Activated T-helper 17 cell treated with anti-CD3 and anti-CD28 coated beads, Interleukin-2, amount 50 U/mL, for 72 hours (primary cell): Measurements from ENCODE around the gene MYBPC2. TPM values are rescaled to one million over a fixed set of nuclear protein-coding genes. Genes with fewer than 3 reads are reported as not detected.
"Not testable (repeated sequence)": the region's sequence is repeated elsewhere in the genome, so short reads cannot be mapped to it uniquely, and the experiment has no call there.

Experiments used
- ATAC-seq: fragments of 150-1000 bp; cut with Tn5 transposase; replicated peaks from 2 replicates; pipeline ENCODE4 v1.10.0; 2021; ENCODE audit warnings: mild to moderate bottlenecking, moderate library complexity
- H3K27ac Mint-ChIP-seq: one replicate; pipeline ENCODE4 v1.8.0; 2022; ENCODE audit warnings: mixed read lengths
- H3K27me3 Mint-ChIP-seq: one replicate; pipeline ENCODE4 v1.8.0; 2022; ENCODE audit warnings: mixed read lengths
- H3K36me3 Mint-ChIP-seq: one replicate; pipeline ENCODE4 v1.8.0; 2022; ENCODE audit warnings: low read depth, mild to moderate bottlenecking, mixed read lengths
- H3K4me1 Mint-ChIP-seq: one replicate; pipeline ENCODE4 v1.8.0; 2022; ENCODE audit warnings: mixed read lengths
- H3K4me3 Mint-ChIP-seq: one replicate; pipeline ENCODE4 v1.8.0; 2022; ENCODE audit warnings: mild to moderate bottlenecking, mixed read lengths
- H3K9me3 Mint-ChIP-seq: one replicate; pipeline ENCODE4 v1.8.0; 2022; ENCODE audit warnings: mixed read lengths
- total RNA-seq, 2 donors: library from RNA; stranded (reverse); gene quantifications; one replicate each; pipeline ENCODE4 v1.2.3, GENCODE V29; 2022

MYBPC2 gene
- total RNA-seq, 2 donors from 2014 or later: 0.28 to 4.6 TPM

DNA sequence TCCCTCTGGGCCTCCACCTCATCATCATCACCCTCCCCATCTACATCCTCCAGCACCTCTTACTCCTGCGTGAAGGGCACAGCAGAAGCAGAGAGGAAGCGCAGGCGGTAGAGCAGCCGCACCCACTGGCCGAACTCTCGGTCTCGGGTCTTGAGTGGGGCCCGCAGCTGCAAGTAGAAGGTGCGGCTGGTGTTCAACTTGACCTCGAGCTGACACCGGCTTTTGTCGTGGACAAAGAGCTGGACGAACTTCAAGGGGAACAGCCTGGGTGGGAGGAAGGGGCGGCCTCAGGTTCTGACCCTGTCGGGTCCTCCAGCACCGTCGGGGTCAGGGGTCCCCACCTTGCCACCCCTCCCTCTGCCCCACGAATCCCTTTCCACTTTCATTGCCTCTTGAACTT is 34.9 kb downstream of the MYBPC2 start:
- no peak overlapping the region for H3K27ac Mint-ChIP-seq
- H3K9me3 Mint-ChIP-seq: no peaks in the 10 kb centered on the region
- H3K4me1 Mint-ChIP-seq: no peaks in the 10 kb centered on the region
- H3K36me3 Mint-ChIP-seq: no peaks in the 10 kb centered on the region
- peaks cover 7% of the 10 kb centered on the region for H3K27me3 Mint-ChIP-seq
- no peak overlapping the region for H3K4me3 Mint-ChIP-seq
- no peak for ATAC-seq

GRCh38 chr19:50468818-50469217 is 36.1 kb downstream of the MYBPC2 start:
- Mint-ChIP-seq H3K4me1 (no peaks in the 10 kb centered on the region), H3K27ac (peak overlapping the region; percentile 18), H3K9me3 (no peaks in the 10 kb centered on the region), H3K4me3 (no peak overlapping the region), H3K36me3 (no peaks in the 10 kb centered on the region), H3K27me3 (peaks cover 3% of the 10 kb centered on the region)
- no peak for ATAC-seq

DNA sequence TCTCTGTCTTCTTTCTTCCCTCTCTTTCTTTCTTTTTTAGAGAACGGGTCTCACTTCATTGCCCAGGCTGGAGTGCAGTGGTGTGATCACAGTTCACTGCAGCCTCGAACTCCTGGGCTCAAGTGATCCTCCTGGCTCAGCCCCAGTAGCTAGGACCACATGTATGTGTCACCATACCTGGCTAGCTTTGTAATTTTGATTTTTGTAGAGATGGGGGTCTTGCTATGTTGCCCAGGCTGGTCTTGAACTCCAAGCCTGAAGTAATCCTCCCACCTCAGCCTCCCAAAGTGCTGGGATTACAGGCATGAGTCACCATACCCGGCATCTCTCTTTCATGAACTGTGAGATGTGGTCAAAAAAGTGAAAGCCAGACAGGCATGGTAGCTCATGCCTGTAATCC is 40.6 kb downstream of the MYBPC2 start:
- H3K4me1 Mint-ChIP-seq: peaks cover 12% of the 10 kb centered on the region
- H3K27ac Mint-ChIP-seq: peak overlapping the region; percentile 48
- not testable (repeated sequence) for H3K27me3 Mint-ChIP-seq, ATAC-seq, H3K9me3 Mint-ChIP-seq, H3K4me3 Mint-ChIP-seq
- peaks cover 24% of the 10 kb centered on the region for H3K36me3 Mint-ChIP-seq

GRCh38 chr19:50475101-50475568 is 42.4 kb downstream of the MYBPC2 start:
- no peaks in the 10 kb centered on the region for H3K27me3 Mint-ChIP-seq

DNA sequence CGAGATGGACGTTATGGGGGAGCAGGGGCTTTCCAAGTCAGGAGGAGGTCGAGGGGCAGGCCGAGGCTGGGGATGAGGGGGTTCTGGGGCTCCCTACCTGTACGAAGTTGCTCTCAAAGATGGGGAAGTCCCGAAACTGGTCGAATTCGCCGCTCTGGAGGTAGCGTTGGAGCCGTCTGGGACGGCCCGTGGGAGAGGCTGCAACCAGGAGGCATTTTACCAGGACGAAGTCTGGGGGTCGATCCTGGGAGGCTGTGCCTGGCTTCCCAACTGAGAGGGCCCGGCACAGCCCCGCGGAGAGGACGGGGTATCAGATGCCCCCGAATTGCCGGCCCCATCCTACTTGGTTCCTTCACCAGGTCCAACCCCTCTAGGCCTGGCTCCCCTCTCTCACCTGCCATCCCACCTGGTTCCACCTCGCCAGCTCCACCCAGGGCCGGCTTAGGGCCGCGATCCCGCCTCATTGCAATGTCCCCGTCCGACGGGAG is 43.1 kb downstream of the MYBPC2 start:
- peaks cover 12% of the 10 kb centered on the region for H3K4me1 Mint-ChIP-seq
- peak overlapping the region; percentile 99 for H3K4me3 Mint-ChIP-seq
- no peaks in the 10 kb centered on the region for H3K9me3 Mint-ChIP-seq
- H3K27me3 Mint-ChIP-seq: no peaks in the 10 kb centered on the region
- peaks cover 39% of the 10 kb centered on the region for H3K36me3 Mint-ChIP-seq
- no peak for ATAC-seq
- H3K27ac Mint-ChIP-seq: peak overlapping the region; percentile 98

More at GRCh38 chr19:50475101-50475568, 42.4 kb downstream of the MYBPC2 start:
- H3K9me3 Mint-ChIP-seq: no peaks in the 10 kb centered on the region
- H3K36me3 Mint-ChIP-seq: peaks cover 36% of the 10 kb centered on the region
- H3K4me1 Mint-ChIP-seq: peaks cover 12% of the 10 kb centered on the region
- peak overlapping the region; percentile 99 for H3K4me3 Mint-ChIP-seq
- ATAC-seq: no peak
- H3K27ac Mint-ChIP-seq: peak overlapping the region; percentile 98

DNA sequence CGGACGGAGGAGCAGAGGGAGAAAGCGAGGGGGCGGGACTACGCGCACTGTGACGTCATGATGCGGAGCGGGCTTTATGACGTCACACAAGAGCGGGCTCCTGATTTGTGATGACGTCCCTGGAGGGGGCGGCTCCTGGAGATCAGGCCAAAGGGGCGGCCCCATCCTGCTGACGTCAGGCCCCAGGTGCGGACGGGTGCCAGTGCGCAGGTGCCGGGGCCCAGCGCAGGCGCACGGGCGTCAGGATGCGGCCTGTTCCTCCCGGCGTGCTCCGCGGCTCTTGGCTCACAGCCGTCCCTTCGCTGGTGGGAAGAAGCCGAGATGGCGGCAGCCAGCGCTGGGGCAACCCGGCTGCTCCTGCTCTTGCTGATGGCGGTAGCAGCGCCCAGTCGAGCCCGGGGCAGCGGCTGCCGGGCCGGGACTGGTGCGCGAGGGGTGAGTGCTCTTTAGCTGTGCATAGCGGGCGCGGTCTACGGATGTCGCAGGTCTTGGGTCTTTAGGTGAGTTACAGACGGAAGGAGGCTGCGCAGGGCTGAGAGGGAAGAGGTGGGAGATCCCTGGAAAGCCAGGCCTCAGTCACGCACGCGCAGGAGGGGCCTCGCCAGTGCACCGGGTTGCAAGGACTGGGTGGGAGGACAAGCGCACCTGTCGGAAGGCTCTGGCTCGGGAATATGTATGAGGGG is 43.7 kb downstream of the MYBPC2 start, which contains the start of the genes EMC10 and GARIN5A:
TSS of gene EMC10 (plus strand) at position 284 of the 683 bp plus-strand sequence. CDS start at position 322, 38 bp downstream.
TSS of gene GARIN5A (minus strand) at position 625 of the 683 bp plus-strand sequence. CDS start at position 165, 460 bp downstream.
- ATAC-seq: peak; percentile 98
- Mint-ChIP-seq H3K27ac (peak within 1 kb of the TSS; percentile 98), H3K4me1 (peaks cover 12% of the 10 kb centered on the region), H3K27me3 (no peaks in the 10 kb centered on the region), H3K4me3 (peak within 1 kb of the TSS; percentile 99), H3K36me3 (peaks cover 45% of the 10 kb centered on the region), H3K9me3 (no peaks in the 10 kb centered on the region)

DNA sequence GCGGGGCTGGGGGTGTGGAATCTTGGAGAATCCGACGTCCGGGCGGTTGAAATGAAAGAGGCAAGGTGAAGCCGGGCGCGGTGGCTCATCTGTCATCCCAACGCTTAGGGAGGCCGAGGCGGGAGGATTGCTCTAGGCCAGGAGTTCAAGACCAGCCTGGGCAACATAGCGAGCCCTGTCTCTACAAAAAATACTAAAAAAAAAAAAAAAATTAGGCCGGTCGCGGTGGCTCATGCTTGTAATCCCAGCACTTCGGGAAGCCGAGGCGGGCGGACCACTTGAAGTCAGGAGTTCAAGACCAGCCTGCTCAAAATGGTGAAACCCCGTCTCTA is 44.2 kb downstream of the MYBPC2 start:
- peaks cover 12% of the 10 kb centered on the region for H3K4me1 Mint-ChIP-seq
- ATAC-seq: no peak
- no peaks in the 10 kb centered on the region for H3K9me3 Mint-ChIP-seq
- H3K27ac Mint-ChIP-seq: peak overlapping the region; percentile 98
- H3K4me3 Mint-ChIP-seq: peak overlapping the region; percentile 99
- no peaks in the 10 kb centered on the region for H3K27me3 Mint-ChIP-seq
- H3K36me3 Mint-ChIP-seq: peaks cover 45% of the 10 kb centered on the region

DNA sequence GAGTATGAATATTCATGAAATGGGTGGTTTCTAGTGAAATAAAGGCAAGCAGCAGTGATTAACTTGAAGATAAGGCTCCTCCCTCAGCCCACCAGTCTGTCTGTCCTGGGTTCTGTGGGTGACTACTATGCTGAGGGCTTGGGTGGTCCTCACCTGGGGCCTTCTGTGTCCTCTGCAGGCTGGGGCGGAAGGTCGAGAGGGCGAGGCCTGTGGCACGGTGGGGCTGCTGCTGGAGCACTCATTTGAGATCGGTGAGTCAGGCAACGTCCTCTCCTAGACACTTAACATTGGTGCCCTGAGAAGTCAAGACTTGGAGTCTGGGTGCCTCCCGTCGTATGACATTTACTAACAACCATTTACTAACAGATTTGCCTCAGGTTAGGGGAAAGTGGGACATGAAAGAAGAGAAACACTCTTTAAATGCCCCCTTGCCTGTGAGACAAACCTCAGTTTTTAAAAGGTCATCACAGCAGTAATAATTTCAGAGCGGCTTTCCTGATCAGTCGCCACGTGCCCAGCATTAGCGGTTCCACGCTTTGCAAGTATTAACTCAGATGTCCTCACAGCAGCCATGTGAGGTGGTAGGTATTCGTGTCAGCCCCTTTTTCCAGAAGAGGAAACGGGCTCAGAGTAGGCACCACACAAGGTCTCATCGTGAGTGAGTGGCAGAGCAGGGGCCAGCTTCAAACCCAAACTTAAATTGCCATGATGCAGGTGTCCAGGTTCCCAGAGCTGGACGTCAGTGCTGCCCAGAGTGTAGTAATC is 45.2 kb downstream of the MYBPC2 start:
- peak overlapping the region; percentile 99 for H3K4me3 Mint-ChIP-seq
- no peaks in the 10 kb centered on the region for H3K9me3 Mint-ChIP-seq
- H3K4me1 Mint-ChIP-seq: peaks cover 12% of the 10 kb centered on the region
- H3K27me3 Mint-ChIP-seq: no peaks in the 10 kb centered on the region
- peak overlapping the region; percentile 16 for H3K27ac Mint-ChIP-seq
- H3K36me3 Mint-ChIP-seq: peaks cover 53% of the 10 kb centered on the region
- no peak for ATAC-seq

- no peak for ATAC-seq
- H3K27ac Mint-ChIP-seq: no peak overlapping the region
- peaks cover 65% of the 10 kb centered on the region for H3K36me3 Mint-ChIP-seq
- peaks cover 12% of the 10 kb centered on the region for H3K4me1 Mint-ChIP-seq
- no peak overlapping the region for H3K4me3 Mint-ChIP-seq
- H3K9me3 Mint-ChIP-seq: no peaks in the 10 kb centered on the region
- no peaks in the 10 kb centered on the region for H3K27me3 Mint-ChIP-seq
Observed at GRCh38 chr19:50478901-50479715, 46.4 kb downstream of the MYBPC2 start.

DNA sequence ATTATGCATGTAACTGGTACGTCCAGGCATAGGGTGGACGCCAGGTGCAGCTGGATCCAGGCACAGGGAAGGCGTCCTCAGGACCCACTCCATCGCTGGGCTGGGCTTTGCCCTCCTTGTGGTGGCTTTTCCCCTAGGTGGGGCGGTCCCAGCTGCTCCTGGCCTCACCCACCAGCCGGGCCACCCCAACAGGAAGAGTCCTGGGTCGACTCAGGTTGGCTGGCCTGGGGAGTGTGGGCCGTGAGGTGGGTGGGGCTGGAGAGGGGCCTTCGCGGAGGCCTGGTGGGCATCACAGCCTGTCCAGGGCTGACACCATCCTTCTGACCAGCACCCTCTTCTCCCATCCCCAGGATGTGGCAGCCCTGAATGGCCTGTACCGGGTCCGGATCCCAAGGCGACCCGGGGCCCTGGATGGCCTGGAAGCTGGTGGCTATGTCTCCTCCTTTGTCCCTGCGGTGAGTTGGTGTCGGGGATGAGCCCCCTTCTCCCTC is 47.1 kb downstream of the MYBPC2 start:
- peaks cover 12% of the 10 kb centered on the region for H3K4me1 Mint-ChIP-seq
- no peak for ATAC-seq
- no peak overlapping the region for H3K27ac Mint-ChIP-seq
- peaks cover 71% of the 10 kb centered on the region for H3K36me3 Mint-ChIP-seq
- no peak overlapping the region for H3K4me3 Mint-ChIP-seq
- H3K9me3 Mint-ChIP-seq: no peaks in the 10 kb centered on the region
- H3K27me3 Mint-ChIP-seq: no peaks in the 10 kb centered on the region

- peaks cover 12% of the 10 kb centered on the region for H3K4me1 Mint-ChIP-seq
- no peak overlapping the region for H3K4me3 Mint-ChIP-seq
- peak overlapping the region; percentile 19 for H3K27ac Mint-ChIP-seq
- no peaks in the 10 kb centered on the region for H3K27me3 Mint-ChIP-seq
- peaks cover 78% of the 10 kb centered on the region for H3K36me3 Mint-ChIP-seq
- no peaks in the 10 kb centered on the region for H3K9me3 Mint-ChIP-seq
- no peak for ATAC-seq
Observed at GRCh38 chr19:50480281-50481111, 47.8 kb downstream of the MYBPC2 start.

DNA sequence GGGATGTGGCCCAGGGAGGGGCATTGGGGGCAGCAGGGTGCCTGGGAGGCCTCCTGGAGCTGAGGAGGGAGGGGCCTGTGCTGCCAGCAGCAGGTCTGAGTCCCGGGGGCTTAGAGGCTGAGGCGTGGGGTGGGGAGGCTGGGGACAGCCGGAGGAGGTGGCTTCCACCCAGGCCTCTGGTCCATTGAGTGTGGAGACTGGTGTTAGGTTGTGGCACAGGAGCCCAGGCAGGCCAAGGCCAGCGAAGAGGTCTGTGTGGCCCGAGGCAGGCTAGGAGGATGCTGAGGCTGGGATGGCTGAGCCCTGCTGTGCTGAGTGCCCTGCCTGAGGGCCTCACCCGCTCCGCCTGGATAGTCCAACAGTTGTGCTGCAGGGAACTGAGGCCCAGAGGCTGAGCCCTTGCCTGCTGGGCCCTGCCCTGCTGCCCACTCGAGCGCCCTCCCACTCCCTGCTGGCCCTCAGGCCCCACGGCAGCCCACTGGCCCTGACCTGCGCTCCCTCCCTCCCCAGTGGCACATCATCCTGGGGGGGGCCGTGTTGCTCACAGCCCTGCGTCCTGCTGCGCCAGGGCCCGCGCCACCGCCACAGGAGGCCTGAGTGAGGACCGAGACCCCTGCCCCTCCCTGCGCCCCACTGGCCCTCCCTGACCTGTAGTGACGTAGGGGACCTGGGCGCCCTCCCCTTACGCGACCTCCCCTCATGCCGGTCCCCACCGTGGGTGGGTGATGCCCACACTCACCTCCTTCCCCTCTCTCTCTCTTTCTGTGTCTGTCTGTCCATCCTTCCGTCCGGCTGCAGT is 48.9 kb downstream of the MYBPC2 start:
- Mint-ChIP-seq H3K9me3 (no peaks in the 10 kb centered on the region), H3K4me3 (no peak overlapping the region), H3K27me3 (no peaks in the 10 kb centered on the region), H3K4me1 (peaks cover 10% of the 10 kb centered on the region), H3K27ac (peak overlapping the region; percentile 19), H3K36me3 (peaks cover 74% of the 10 kb centered on the region)
- no peak for ATAC-seq
